IPS-20b (cell line): ENCODE results near the gene MSMP.

Source experiments
- H3K27ac ChIP-seq: one replicate; pipeline ENCODE4 v1.5.1; 2013; ENCODE audit warnings: low read length
- H3K27me3 ChIP-seq: 2 replicates; pipeline ENCODE4 v1.6.1; 2013; ENCODE audit warnings: mild to moderate bottlenecking, low read length, inconsistent platforms; ENCODE audit not compliant: insufficient read depth
- H3K36me3 ChIP-seq: 2 replicates; pipeline ENCODE4 v1.6.1; 2013; ENCODE audit warnings: low read depth, mild to moderate bottlenecking, inconsistent platforms, low read length, moderate library complexity; ENCODE audit not compliant: insufficient read depth
- H3K4me1 ChIP-seq: 2 replicates; pipeline ENCODE4 v1.6.1; 2013; ENCODE audit warnings: mild to moderate bottlenecking, control low read depth, inconsistent platforms, low read length, moderate library complexity; ENCODE audit not compliant: insufficient read depth
- H3K4me3 ChIP-seq: 2 replicates; pipeline ENCODE4 v1.5.1; 2013; ENCODE audit warnings: mild to moderate bottlenecking, low read length, inconsistent platforms
- H3K9ac ChIP-seq: 2 replicates; pipeline ENCODE4 v1.6.1; 2013; ENCODE audit warnings: low read depth, mild to moderate bottlenecking, inconsistent platforms, low read length, moderate library complexity
- H3K9me3 ChIP-seq: 2 replicates; pipeline ENCODE4 v1.6.1; 2013; ENCODE audit warnings: mild to moderate bottlenecking, low read depth, low read length, inconsistent platforms; ENCODE audit not compliant: insufficient read depth

The MSMP gene

GRCh38 chr9:35769763-35770162 lies 15.7 kb upstream of the MSMP start:
- no peak overlapping the region for H3K27ac ChIP-seq
- no peaks in the 10 kb centered on the region for H3K9me3 ChIP-seq
- H3K9ac ChIP-seq: no peak overlapping the region
- H3K36me3 ChIP-seq: no peaks in the 10 kb centered on the region
- no peaks in the 10 kb centered on the region for H3K4me1 ChIP-seq
- H3K27me3 ChIP-seq: no peaks in the 10 kb centered on the region
- H3K4me3 ChIP-seq: no peak overlapping the region

GRCh38 chr9:35767458-35767857 lies 13.4 kb upstream of the MSMP start:
- Histone ChIP-seq H3K4me3 (no peak overlapping the region), H3K27ac (no peak overlapping the region), H3K9ac (no peak overlapping the region)

GRCh38 chr9:35766997-35767396 lies 12.9 kb upstream of the MSMP start:
- Histone ChIP-seq H3K9me3 (no peaks in the 10 kb centered on the region), H3K4me3 (no peak overlapping the region), H3K9ac (no peak overlapping the region), H3K36me3 (no peaks in the 10 kb centered on the region), H3K4me1 (no peaks in the 10 kb centered on the region), H3K27me3 (no peaks in the 10 kb centered on the region), H3K27ac (no peak overlapping the region)

More at GRCh38 chr9:35767458-35767857, 13.4 kb upstream of the MSMP start:
- no peaks in the 10 kb centered on the region for H3K4me1 ChIP-seq
- no peaks in the 10 kb centered on the region for H3K9me3 ChIP-seq
- H3K36me3 ChIP-seq: no peaks in the 10 kb centered on the region
- H3K27me3 ChIP-seq: no peaks in the 10 kb centered on the region

- H3K36me3 ChIP-seq: 0 out of 2 replicates have a peak, but pooled peaks cover 4% of the 10 kb centered on the region
- no peak overlapping the region for H3K4me3 ChIP-seq
- H3K9me3 ChIP-seq: no peaks in the 10 kb centered on the region
- H3K9ac ChIP-seq: no peak overlapping the region
- H3K4me1 ChIP-seq: no peaks in the 10 kb centered on the region
- no peaks in the 10 kb centered on the region for H3K27me3 ChIP-seq
- no peak overlapping the region for H3K27ac ChIP-seq
These were observed 9.7 kb upstream of the MSMP start for GRCh38 chr9:35763803-35764202.

GRCh38 chr9:35763181-35763580 lies 9.1 kb upstream of the MSMP start:
- Histone ChIP-seq H3K9me3 (no peaks in the 10 kb centered on the region), H3K4me3 (no peak overlapping the region), H3K27ac (no peak overlapping the region), H3K36me3 (0 out of 2 replicates have a peak, but pooled peaks cover 4% of the 10 kb centered on the region), H3K4me1 (peaks cover 4% of the 10 kb centered on the region), H3K9ac (no peak overlapping the region), H3K27me3 (no peaks in the 10 kb centered on the region)

- H3K9ac ChIP-seq: no peak overlapping the region
- H3K27me3 ChIP-seq: no peaks in the 10 kb centered on the region
- no peak overlapping the region for H3K27ac ChIP-seq
- H3K4me3 ChIP-seq: no peak overlapping the region
- H3K36me3 ChIP-seq: 0 out of 2 replicates have a peak, but pooled peaks cover 4% of the 10 kb centered on the region
- H3K9me3 ChIP-seq: no peaks in the 10 kb centered on the region
- peaks cover 9% of the 10 kb centered on the region for H3K4me1 ChIP-seq
These were observed 6.6 kb upstream of the MSMP start for GRCh38 chr9:35760651-35761050.

GRCh38 chr9:35759795-35760194 lies 5.7 kb upstream of the MSMP start:
- Histone ChIP-seq H3K9me3 (no peaks in the 10 kb centered on the region), H3K4me1 (peaks cover 9% of the 10 kb centered on the region), H3K27me3 (no peaks in the 10 kb centered on the region), H3K4me3 (no peak overlapping the region), H3K9ac (no peak overlapping the region), H3K36me3 (peaks cover 7% of the 10 kb centered on the region; the same call in 1 of the 2 replicates), H3K27ac (no peak overlapping the region)

GRCh38 chr9:35758475-35759050 lies 4.5 kb upstream of the MSMP start:
- no peaks in the 10 kb centered on the region for H3K27me3 ChIP-seq
- no peak overlapping the region for H3K27ac ChIP-seq
- H3K4me1 ChIP-seq: peaks cover 9% of the 10 kb centered on the region
- peak overlapping the region; percentile 74 for H3K4me3 ChIP-seq
- H3K9me3 ChIP-seq: no peaks in the 10 kb centered on the region
- H3K36me3 ChIP-seq: peaks cover 19% of the 10 kb centered on the region; the same call in 1 of the 2 replicates
- no peak overlapping the region for H3K9ac ChIP-seq

GRCh38 chr9:35757892-35758275 lies 3.8 kb upstream of the MSMP start:
- Histone ChIP-seq H3K9me3 (no peaks in the 10 kb centered on the region), H3K27me3 (no peaks in the 10 kb centered on the region), H3K4me3 (peak overlapping the region; percentile 74), H3K9ac (peak overlapping the region; percentile 87; the same call in 1 of the 2 replicates), H3K27ac (no peak overlapping the region), H3K4me1 (peaks cover 9% of the 10 kb centered on the region), H3K36me3 (peaks cover 26% of the 10 kb centered on the region; the same call in 1 of the 2 replicates)

- peak overlapping the region; percentile 87 for H3K9ac ChIP-seq
- H3K27me3 ChIP-seq: no peaks in the 10 kb centered on the region
- peak overlapping the region; percentile 74 for H3K4me3 ChIP-seq
- H3K27ac ChIP-seq: peak overlapping the region; percentile 2
- peaks cover 31% of the 10 kb centered on the region for H3K36me3 ChIP-seq
- no peaks in the 10 kb centered on the region for H3K9me3 ChIP-seq
- peaks cover 9% of the 10 kb centered on the region for H3K4me1 ChIP-seq
These were observed 3.3 kb upstream of the MSMP start for GRCh38 chr9:35757226-35757891.

- Histone ChIP-seq H3K9ac (peak overlapping the region; percentile 87; the same call in 1 of the 2 replicates), H3K9me3 (no peaks in the 10 kb centered on the region), H3K36me3 (peaks cover 40% of the 10 kb centered on the region), H3K27ac (peak overlapping the region; percentile 11), H3K27me3 (no peaks in the 10 kb centered on the region), H3K4me3 (peak overlapping the region; percentile 74), H3K4me1 (peaks cover 9% of the 10 kb centered on the region)
These were observed 2.5 kb upstream of the MSMP start for GRCh38 chr9:35756275-35757225.
